Measurements from ENCODE around the gene SOX6.
"Not testable (repeated sequence)": the region's sequence is repeated elsewhere in the genome, so short reads cannot be mapped to it uniquely, and the experiment has no call there.

The SOX6 gene

GRCh38 chr11:16356057-16356760, at the start of gene SOX6:
Gene SOX6 (minus strand): TSS chr11:16356546. CDS start chr11:16341248, 15,298 bp downstream.
- DNase-seq, result no peak

DNA sequence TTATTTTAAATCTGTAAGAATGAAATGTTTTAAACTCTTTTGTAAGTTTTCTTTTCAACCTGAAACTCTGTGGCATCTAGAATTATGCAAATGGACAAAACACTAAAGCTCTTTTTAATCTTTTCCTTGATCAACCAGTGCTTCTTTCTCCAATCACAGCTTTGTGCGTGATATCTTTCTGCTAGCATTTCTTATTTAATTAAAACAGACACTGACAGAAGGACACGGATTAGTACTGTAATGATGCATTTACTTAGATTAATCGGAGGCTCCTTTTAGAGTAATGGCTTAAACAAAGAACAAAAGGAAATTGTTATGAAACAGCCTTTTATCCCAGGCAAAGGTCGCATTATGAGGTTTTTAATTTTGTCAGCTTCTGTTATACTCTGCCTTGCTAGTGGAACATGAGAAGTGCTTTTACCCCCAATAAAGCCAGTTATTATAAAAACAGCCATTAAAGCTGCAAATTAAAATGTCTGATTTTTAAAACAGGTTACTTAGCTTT, 48.5 kb upstream of the SOX6 start:
- no peak for DNase-seq

- no peak for DNase-seq
Observed at GRCh38 chr11:16403851-16404250, 47.5 kb upstream of the SOX6 start.

- no peak for DNase-seq
Observed at GRCh38 chr11:16403448-16403803, 47.1 kb upstream of the SOX6 start.

DNA sequence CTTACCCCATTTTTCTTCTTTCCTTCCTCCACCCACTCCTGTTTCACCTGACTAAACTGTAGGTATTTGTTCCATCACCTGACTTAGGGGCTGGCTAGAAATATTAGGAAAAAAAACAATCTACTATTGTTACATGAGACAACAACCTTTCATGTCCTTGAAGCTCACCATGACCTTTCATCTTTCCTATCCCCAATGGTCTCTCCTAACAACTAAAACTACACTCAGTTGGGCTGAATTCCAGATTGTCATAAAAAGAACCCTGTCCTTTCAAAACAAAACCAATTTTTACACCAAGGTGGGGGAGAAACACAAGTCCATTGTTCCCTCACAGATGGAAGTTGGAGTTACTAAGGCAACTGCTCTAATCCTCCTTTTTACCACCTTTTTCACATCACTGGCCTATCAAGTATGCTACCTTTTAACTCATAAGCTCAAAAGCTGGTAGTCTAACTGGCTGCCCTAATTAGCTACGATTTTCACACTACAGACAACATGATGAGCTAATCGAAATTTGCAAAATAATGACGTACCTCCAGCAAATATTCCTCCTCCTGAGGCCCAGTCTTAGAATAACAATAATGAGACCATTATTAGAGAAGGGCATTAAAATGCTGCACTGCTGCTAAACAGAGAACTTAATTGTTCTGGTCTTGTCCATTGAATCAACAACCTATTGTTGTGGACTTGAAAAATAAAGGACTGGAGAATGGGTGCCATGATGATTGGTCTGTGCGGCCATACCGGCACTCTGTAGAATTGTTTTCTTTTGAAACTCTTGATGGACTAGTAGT, 46.5 kb upstream of the SOX6 start:
- DNase-seq, result no peak

- DNase-seq, result no peak
Observed at GRCh38 chr11:16397390-16397789, 41.0 kb upstream of the SOX6 start.

DNA sequence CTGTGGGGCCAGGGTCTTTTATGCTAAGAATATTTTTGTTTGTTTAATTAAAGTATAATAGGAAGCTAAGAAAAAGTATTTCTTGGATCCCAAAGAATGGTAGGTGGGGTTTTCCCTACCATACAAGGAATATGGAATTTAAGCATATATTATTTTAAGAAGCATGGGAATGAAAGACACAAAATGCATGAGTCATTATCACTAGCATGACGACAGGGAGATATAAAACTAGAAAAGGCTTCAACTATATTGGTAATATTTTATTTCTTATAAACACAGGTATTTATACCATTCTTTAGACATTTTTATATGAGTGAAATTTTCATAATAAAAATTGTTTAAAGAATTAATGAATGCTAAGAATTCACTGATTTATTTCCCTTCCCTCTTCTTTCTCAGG, 39.3 kb upstream of the SOX6 start:
- no peak for DNase-seq

DNA sequence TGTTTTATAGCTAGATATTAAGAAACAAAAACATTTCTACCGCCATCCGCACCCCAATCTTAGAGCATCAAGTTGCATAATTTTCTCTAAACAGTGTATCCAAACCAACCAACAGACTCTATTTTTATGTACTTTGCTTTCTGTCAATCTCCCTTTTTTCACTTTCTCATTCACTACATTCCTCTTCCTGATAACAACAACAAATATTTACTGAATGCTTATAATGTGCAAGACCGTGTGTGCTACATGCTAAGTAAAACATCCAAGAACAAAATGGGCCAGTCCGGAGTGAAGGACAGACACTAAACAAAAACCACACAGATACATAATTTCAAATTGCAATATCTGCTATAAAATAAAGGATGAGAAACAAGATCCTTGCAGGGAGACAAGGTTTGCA, 38.6 kb upstream of the SOX6 start:
- no peak for DNase-seq

DNA sequence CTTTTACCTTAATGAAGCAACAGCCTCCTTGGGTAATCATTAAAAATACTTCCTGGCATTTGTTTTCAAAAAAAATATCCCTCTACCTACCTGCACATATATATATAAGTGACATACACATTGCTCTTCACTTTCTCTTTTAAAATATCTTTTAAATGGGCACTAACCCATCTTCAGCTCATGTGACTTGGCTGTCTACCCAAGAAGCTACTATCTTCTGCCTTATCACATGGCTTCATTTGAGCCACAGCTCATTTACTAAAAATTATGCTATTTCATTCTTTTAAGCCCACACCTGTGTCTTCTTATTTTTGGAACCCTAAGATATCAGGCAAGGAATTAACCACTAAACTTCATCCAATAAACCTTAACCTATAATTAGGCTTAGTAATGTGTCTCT, 37.0 kb upstream of the SOX6 start:
- DNase-seq, result no peak

DNA sequence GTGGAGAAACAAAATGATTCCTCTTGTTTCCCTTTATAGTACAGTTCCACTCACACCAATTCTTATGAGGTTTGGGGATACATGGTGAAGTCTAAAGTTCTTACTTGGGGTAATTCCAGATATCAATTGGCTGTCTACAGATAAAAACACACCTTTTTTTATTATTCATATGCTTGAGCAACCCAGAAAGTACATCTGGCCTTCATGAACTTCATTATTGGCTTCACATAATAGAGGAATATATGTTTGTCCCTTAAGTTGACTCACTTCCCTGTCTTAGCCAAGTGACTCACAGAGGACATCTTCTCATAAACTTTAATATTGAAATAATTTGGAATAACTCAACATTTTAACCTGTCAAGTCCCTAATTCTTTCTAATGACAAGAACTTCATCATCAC, 36.3 kb upstream of the SOX6 start:
- no peak for DNase-seq

GRCh38 chr11:16390826-16391225, 34.5 kb upstream of the SOX6 start:
- DNase-seq, result not testable (repeated sequence)

GRCh38 chr11:16385099-16385498, 28.8 kb upstream of the SOX6 start:
- DNase-seq, result no peak

DNA sequence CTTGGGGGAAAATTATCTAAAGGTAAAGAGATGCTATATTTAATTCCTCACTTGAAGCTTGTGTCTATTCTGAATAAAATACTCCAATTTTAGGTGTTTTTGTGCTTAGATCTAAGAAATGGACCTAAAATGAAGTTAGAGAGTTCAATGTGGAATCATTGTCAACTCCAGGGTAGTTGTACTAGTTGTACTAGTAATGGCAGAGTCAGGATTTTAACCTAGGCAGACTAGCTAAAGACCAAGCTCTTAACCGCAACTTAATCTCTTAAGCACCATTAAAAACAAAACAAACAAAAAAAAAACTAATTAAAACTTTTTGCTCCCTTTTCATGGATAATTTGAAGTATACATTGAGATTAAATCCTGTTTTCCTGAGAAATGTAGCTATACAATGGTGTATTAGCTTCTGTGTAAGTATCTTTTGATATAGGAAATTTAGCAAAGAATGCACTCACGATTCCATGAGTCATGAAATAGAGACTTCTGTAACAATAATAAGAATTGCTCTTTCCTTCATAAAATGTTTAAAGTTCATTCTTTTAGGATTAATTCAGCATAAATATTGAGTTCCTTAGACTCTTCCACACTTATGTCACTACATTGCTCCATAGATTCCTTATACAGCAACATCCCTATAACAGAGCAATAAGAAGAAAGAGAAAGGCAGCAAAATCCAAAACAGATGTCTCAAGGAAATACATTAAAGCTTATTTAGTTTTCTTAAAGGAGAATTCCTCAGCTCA, 26.5 kb upstream of the SOX6 start:
- DNase-seq, result no peak

DNA sequence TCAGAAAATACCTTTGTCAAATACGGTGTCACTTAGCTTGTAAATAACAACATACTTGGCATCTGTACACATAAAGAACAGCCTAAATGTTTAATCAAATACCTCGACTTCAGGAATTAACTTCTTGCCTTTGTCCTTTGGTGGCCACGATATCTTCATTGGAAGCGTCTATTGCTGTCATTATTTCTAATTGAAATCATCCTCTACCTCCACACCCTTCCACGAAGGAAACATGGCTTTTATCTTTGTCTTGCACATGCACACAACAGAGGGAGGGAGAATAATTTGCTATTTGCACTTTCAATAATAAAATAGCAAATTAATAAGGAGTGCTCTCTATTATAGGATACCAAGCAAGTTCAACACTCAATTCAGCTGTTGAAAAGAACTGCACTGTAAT, 25.8 kb upstream of the SOX6 start:
- no peak for DNase-seq

DNA sequence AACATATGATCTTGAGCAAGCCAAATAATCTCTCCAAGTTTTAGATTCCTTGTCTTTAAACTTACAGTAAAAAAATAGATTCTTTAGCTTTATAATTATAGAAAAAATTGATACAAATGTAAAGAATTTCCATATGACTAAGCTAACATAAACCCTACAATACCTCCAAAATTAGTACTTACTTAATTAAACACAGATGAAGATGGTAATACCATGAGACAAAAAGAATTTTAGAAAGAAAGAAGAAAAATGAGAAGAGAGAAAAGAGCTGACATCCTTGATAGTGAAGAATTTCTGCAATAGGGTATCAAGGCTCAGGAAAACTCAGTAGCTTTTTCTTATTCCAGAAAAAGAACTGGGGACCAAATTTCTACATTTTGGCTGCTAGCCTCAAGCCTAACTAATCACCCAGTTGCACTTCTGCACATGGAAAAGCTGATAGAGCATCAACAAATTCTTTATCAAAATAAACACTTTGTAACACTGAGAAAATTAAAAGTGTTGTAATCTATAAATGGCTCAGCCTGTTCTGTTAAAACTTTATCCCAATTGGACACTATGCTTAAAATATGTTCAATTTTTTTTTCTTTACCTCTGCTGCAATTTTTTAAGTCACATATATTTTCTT, 24.7 kb upstream of the SOX6 start:
- no peak for DNase-seq

GRCh38 chr11:16378906-16379305, 22.6 kb upstream of the SOX6 start:
- DNase-seq, result no peak

DNA sequence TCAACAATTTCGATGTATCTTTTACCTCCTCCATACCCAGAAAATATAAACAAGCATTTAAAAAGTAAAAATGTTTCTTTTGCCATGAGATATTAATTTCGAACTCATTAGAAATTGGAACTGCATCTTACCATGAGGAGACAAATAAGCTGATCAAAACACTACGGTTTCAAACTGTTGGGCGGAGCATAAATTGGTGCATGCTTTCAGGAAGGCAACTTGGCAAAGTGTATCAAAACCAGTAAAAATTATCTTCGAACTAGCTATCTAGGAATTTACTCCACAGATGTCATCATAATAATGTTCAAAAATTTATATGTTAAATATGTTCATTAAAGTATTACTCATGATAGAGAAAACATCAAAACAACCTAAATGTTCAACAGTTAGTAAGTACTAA, 21.4 kb upstream of the SOX6 start:
- DNase-seq, result no peak

DNA sequence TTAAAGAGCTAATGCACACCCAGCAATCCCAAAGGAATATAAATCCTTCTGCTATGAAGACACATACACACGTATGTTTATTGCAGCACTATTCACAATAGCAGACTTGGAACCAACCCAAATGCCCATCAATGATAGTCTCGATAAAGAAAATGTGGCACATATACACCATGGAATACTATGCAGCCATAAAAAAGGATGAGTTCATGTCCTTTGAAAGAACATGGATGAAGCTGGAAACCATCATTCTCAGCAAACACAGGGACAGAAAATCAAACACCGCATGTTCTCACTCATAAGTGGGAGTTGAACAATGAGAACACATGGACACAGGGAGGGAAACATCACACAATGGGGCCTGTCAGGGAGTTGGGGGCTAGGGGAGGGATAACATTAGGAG, 19.3 kb upstream of the SOX6 start:
- DNase-seq, result not testable (repeated sequence)

GRCh38 chr11:16373768-16374167, 17.4 kb upstream of the SOX6 start:
- DNase-seq, result no peak

GRCh38 chr11:16372355-16372754, 16.0 kb upstream of the SOX6 start:
- DNase-seq, result no peak

- no peak for DNase-seq
Observed at GRCh38 chr11:16367252-16367651, 10.9 kb upstream of the SOX6 start.

GRCh38 chr11:16365581-16366228, 9.4 kb upstream of the SOX6 start:
- DNase-seq, result no peak

- no peak for DNase-seq
Observed at GRCh38 chr11:16364254-16364653, 7.9 kb upstream of the SOX6 start.

All from CD4-positive, alpha-beta T cell treated with Interferon alpha-2 for 1 hour (primary cell).